ENCODE measurements around the gene C1orf105.

The C1orf105 gene

DNA sequence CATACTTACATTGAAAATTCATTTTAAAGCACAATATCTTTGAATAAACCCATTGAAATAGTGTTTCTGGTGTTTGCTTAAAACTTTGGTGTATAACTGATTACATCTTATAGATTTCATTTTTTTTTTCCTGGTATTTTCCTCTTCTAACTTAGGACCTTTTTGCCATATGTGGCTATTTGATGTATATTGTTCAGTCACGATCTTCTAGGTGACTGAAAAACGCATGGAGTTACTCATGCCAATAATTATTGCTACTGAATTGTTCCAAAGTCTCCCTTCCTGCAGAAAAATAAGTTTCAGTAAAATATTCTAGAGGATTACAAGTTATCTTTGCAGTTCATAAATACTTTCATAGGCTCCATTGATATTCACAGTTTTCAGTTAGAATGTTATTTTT, 22.9 kb upstream of the C1orf105 start:
- no peak for DNase-seq

DNA sequence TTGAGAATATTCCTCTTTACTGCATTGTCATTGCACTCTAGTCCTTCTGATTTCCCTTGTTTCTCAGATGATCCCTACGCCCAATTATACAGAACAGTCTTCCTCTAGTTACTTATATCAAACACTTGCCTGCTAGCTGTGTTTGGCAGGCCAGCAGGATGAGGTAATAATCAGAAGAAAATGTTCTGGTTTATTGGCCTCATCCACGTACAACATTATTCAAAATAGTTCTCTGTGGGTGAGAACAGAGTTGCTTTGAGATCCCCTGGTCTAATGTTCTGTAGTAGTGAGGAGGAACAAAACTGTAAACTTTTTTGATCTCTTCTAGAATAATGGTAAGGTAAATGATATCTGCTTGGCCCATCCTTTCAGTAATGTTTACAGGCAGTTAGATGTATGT, 22.3 kb upstream of the C1orf105 start:
- DNase-seq: no peak

DNA sequence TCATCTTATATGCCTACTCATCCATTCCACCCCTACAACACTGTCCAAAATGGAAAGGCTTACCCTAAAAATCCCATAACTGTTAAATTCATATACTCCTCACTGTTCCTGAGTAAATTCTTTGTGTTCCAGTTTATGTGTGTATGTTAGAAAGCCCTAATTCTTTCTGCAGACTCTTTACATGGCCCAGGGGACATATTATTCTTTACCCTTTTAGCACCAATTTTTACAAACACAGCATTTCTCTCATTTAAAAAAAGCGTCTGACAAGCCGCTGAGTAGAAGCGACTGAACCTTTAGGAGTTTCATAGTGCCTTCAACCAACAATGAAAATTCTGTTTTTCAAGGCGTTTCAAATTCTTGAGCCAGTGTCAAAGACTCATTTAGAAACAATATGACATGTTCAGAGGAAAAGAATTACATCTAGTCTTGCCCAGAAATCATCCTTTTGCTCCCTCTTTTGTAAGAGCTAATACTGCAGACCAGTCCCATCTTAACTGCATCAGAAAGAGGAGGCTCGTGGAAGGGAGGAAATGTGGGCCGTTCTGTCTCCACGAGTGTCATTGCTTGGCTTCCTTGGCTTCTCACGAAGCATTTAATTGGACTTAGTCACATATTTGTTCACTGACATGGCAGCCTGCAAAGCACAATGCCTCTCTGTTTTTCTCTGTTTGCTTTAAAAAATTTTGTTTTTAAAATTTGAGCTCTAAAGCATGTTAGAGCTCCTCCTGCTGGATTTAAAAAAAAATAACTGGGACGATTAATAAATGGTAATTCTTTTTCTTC, 21.3 kb upstream of the C1orf105 start:
- DNase-seq: peak in 1 of 2 donors; percentile 56

DNA sequence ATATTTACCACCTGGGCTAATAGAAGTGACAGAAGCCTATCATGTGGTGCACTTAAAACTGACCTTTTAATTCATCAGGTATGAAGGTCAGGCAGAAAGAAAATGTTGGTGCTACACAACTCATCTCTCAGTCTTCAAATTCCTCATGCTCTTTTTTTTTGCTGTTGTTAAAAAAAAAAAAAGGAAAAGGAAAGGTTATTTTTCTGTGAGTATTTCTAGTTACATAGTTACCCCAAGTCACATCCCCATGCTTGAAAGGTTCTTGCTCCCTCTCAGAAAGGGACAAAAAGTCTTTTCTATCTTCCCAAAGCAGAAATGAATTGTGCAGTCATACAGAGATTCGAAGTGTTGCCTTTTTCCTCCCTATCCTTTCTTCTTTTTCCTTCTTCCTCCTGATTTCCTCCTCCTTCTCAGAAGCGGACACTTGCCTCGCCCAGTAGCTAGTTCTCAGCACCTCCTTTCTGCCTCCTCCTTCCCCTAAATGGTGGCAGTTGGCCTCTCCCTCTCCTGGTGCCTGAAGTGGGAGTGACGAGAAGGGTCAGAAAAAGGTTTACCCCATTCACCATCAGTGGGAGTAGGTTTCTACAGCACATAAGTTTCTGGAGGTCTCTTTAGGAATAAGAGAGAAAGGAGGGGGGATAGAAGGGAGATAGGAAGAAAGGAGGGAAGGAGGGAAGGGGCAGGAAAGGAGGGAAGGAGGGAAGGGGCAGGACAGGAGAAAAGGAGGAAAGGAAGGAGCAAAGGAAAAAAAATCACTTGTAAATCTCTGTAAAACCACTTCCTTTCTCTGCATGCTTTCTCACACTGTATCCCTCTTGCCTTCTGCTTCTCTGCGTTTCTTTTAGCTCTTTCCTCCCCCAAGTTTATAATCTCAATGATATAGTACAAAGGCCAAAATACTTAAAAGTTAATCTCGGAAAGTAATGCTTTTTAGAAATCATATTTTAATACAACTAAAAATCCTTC, 20.4 kb upstream of the C1orf105 start:
- DNase-seq: no peak

DNA sequence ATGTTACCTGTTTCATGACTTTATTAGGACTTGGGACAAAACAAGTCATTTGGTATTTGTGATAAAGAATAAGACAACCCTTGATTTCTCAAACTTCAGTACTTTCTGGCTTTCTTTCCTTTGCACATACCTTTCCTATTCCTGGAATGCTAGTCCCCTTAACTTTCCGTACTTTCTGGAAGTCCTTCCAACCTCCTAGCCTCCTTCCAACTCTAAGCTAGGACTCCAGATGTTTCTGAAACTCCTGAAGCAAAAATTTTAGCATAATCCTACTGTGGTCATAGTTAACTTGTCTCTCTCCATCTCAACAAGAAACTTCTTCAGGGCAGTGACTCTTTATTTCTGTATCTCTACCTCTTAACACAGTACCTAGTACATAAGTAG, 19.8 kb upstream of the C1orf105 start:
- no peak for DNase-seq

DNA sequence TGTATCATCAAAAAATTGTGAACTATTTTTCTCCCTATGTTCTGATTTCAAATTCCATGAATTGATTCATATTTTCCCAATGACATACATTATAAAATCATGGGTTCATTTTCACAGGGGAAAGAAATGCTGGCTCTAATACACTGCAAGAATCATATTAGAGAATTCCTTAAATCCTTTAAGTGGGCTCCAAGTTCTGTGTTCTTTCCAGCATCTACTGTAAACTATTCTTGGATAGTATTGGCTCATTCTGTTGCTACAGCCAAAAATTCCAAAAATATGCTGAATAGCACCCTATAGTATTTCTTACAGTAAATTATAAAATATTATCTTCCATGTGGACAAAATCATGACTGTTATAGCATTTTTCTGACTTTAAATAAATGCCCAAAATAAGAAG, 19.0 kb upstream of the C1orf105 start:
- no peak for DNase-seq

GRCh38 chr1:172401892-172402291, 18.6 kb upstream of the C1orf105 start:
- no peak for DNase-seq

DNA sequence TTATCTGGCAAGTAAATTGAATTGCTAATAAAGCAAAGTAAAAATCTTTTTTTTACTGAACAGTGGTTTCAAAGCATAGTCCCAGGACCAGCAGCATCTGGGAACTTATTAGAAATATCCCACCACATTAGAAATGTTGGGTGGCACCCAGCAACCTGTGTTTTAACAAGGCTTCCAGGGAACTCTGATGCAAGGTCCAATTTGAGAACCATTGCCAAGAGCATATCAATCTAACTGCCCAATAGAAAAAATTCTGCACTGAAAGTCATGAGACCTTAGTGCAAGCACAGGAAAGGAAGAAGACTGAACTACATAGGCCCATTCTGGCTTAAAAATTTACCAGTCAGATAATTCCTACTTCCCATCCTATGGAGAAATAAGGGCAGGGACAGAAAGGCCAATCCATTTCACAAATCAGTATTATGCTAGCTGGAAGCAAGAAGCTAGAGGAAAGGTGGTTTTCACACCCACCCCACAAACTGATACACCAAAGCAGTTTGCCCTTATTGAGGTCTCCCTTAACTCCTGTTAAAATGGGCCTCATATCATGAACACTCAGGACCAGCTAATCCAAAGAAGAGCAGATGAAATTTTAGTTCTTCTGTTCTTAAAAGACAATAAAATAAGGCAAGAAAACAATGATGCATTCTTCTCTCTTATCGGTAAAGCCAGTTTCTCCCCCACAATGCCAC, 17.5 kb upstream of the C1orf105 start:
- DNase-seq: no peak

DNA sequence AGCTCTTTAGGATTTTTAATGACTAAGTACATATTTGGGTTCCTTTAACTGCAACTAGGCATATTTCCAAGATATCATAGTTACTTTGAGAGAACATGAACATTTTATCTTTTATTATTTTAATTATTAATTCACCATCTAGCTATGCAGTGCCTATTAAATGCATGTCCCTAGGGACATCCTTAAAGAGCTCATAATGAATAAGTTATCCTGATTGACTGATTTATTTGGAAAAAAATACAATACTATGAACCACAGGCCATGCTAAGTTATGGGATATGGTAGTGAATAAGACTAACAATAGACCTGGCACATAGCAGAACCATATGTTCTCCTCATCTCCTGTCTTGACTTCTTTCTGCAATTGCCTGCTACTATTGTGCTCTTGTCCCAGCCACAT, 16.4 kb upstream of the C1orf105 start:
- no peak for DNase-seq

GRCh38 chr1:172405912-172406311, 14.6 kb upstream of the C1orf105 start:
- no peak for DNase-seq

- no peak for DNase-seq
Measured at GRCh38 chr1:172406968-172407367, 13.5 kb upstream of the C1orf105 start.

GRCh38 chr1:172408958-172409357, 11.5 kb upstream of the C1orf105 start:
- DNase-seq: no peak

GRCh38 chr1:172410027-172410426, 10.5 kb upstream of the C1orf105 start:
- DNase-seq: no peak

DNA sequence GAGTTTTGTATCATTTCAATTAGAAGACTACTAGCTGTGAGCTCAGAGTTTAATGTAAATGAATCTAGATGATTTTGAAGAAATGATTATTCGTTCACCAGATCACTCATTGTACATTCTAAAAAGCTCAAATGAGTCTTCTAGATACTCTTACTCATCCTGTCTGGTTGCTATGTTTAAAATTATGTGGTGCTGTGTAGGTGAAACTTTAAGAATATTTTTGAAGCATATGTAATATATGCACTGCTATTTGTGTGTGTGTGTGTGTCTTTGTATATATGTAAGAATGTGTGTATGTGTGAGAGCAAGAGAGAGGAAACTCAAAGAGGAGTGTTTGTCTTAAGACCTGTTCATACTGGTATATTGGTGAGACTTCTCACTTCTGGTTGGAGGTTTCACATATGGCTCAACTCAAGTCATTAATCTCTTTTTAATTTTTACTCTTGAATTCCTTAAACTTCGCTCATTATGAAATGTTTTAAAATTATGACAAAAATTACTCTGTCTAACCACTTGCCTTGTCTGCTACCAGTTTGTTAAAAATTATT, 8.6 kb upstream of the C1orf105 start:
- DNase-seq: no peak

DNA sequence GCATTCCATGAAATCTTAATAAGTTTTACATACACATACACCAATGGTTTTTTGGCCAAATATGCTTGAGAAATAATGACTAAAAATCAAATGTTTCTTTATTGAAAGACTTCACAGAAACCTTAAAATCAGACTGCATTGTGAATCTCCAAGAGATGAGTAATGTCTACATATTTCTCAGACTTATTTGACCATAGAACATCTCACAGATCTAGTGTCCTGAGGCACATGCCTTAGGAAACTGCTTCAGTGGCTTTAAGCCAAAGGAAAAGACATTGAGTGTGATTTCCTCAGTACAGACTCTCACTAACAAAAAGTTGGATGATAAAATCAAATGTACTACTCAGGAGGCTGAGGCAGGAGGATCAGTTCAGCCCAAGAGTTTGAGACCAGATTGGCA, 6.2 kb upstream of the C1orf105 start:
- DNase-seq: no peak

GRCh38 chr1:172416496-172417035, 3.9 kb upstream of the C1orf105 start:
- DNase-seq: no peak

DNA sequence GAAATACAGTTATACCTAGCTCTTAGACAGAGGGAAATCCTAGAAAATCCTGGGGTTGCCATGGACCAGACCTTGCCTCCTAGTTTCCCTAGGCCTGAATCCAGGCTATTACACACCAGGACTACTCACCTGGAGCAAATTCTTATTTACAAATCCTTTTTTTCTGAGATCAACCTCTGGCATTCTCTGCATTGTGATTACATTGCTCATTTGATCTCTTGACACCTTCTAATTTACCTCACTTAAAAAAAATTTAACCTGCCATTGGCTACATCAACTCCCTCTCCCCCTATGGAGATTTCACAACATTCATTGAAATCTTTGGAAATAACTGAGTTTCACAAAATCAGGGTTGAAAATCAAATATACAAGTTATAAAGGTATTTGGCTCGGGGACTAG, 2.9 kb upstream of the C1orf105 start:
- no peak for DNase-seq

GRCh38 chr1:172421974-172422604, 1.6 kb downstream of the C1orf105 start:
- DNase-seq: no peak

DNA sequence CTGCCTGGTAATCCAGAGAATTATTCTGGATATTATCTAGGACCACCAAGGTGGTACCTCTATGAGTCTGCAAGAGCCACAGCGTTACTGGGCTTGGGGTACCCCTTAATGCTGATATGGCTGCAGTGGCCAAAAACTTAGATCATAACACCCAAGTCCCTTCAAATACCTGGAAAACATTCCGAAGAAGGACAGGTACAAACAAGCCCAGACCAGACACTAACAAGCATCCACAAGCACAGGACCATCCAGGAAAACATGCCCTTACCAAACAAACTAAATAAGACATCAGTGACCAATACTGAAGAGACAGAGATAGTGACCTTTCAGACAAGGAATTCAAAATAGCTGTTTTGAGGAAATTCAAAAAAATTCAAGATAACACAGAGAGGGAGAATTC, 2.9 kb downstream of the C1orf105 start:
- no peak for DNase-seq

GRCh38 chr1:172425339-172425738, 4.9 kb downstream of the C1orf105 start:
- no peak for DNase-seq

- DNase-seq: peak in 1 of 2 donors; percentile 42
Measured at GRCh38 chr1:172427191-172427590, 6.7 kb downstream of the C1orf105 start.

Measured in CD4-positive, alpha-beta T cell treated with Interferon alpha-2 for 1 hour (primary cell).